Measurements from ENCODE around the gene INPPL1.

DNA sequence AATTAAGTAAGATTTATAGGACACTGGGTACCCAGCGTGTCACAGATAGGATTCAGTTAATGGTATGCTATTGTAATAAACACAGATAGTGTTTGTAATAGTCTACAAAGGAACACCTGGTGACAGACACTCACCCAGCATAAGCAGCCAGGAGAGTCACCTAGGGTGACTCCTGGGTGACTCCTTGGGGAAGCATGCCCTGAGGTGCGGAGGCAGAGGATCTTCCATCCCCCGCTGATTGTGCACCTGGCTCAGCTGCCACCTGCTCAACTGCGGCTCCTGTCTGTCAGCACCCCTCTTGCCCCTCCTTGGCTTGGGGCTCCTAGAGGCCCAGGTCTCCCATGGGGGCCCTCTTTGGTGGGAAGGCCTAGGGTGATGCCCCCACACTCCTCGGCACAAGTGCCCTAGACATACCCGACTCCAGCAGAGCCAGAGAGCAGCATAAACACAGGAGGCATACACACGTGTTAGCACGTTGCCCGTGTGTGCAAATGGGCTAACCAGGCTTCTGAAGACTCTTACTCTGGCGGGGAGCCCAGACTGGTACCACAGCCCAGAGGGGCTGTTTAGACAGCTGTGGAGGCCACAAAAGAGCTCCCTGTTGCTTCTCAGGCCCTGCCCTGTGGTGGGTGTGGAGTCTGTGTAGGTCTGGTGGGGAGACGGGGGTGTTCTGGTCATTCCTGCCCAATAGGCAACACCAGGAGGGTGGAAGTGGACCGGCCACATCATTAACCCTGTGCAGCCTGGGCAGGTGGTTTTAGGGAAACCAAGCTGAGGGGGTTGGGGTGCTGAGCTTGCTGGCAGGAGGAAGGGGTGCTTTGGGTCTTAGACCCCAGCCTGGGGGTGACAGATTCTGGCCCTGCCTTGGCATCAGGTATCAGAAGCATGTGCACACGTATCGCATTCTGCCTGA, 3.0 kb downstream of the INPPL1 start:
- TF ChIP-seq, protein P1, sequence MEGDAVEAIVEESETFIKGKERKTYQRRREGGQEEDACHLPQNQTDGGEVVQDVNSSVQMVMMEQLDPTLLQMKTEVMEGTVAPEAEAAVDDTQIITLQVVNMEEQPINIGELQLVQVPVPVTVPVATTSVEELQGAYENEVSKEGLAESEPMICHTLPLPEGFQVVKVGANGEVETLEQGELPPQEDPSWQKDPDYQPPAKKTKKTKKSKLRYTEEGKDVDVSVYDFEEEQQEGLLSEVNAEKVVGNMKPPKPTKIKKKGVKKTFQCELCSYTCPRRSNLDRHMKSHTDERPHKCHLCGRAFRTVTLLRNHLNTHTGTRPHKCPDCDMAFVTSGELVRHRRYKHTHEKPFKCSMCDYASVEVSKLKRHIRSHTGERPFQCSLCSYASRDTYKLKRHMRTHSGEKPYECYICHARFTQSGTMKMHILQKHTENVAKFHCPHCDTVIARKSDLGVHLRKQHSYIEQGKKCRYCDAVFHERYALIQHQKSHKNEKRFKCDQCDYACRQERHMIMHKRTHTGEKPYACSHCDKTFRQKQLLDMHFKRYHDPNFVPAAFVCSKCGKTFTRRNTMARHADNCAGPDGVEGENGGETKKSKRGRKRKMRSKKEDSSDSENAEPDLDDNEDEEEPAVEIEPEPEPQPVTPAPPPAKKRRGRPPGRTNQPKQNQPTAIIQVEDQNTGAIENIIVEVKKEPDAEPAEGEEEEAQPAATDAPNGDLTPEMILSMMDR (IDR thresholded peaks at IDR 0.05; ENCODE audit: low read depth, low read length), result no peak
- no peak for TF ChIP-seq POLR2A (IDR thresholded peaks at IDR 0.05; ENCODE audit: extremely low read depth, insufficient read length)

Measured in NB4 (cell line).